Activated T-cell treated with anti-CD3 and anti-CD28 coated beads, Interleukin-2, amount 50 U/mL, for 24 hours (primary cell): ENCODE data around the gene IRF5.
A peak's percentile ranks its signal among the peaks of the same experiment; 100 is the strongest.
"Not testable (repeated sequence)": the region's sequence is repeated elsewhere in the genome, so short reads cannot be mapped to it uniquely, and the experiment has no call there.

Experiments
- DNase-seq: peaks from one replicate; pipeline ENCODE4 v3.0.0-alpha.2; 2020
- H3K27ac Mint-ChIP-seq: 2 replicates; pipeline ENCODE4 v1.8.0; 2020; ENCODE audit warnings: mild to moderate bottlenecking, mixed read lengths
- H3K27me3 Mint-ChIP-seq: 2 replicates; pipeline ENCODE4 v1.8.0; 2020; ENCODE audit warnings: mixed read lengths
- H3K36me3 Mint-ChIP-seq: 2 replicates; pipeline ENCODE4 v1.8.0; 2020; ENCODE audit warnings: low read depth, mixed read lengths
- H3K4me1 Mint-ChIP-seq: 2 replicates; pipeline ENCODE4 v1.8.0; 2020; ENCODE audit warnings: low read depth, mixed read lengths
- H3K4me3 Mint-ChIP-seq: 2 replicates; pipeline ENCODE4 v1.8.0; 2020; ENCODE audit warnings: mild to moderate bottlenecking, moderate library complexity, mixed read lengths
- H3K9me3 Mint-ChIP-seq: 2 replicates; pipeline ENCODE4 v1.8.0; 2020; ENCODE audit warnings: mixed read lengths

The IRF5 gene

GRCh38 chr7:128902761-128903585 lies 34.8 kb upstream of the IRF5 start:
- Mint-ChIP-seq H3K9me3 (peaks cover 3% of the 10 kb centered on the region), H3K4me1 (no peaks in the 10 kb centered on the region), H3K27me3 (peaks cover 22% of the 10 kb centered on the region), H3K36me3 (no peaks in the 10 kb centered on the region), H3K27ac (no peak overlapping the region), H3K4me3 (no peak overlapping the region)
- no peak for DNase-seq

- H3K36me3 Mint-ChIP-seq = no peaks in the 10 kb centered on the region
Measured at GRCh38 chr7:128903621-128904361, 33.9 kb upstream of the IRF5 start.

GRCh38 chr7:128904381-128905197 lies 33.1 kb upstream of the IRF5 start:
- peak; percentile 42 for DNase-seq
- no peak overlapping the region for H3K27ac Mint-ChIP-seq
- H3K36me3 Mint-ChIP-seq = no peaks in the 10 kb centered on the region
- H3K4me3 Mint-ChIP-seq = no peak overlapping the region
- H3K4me1 Mint-ChIP-seq = no peaks in the 10 kb centered on the region
- H3K27me3 Mint-ChIP-seq = peaks cover 36% of the 10 kb centered on the region
- no peaks in the 10 kb centered on the region for H3K9me3 Mint-ChIP-seq

More at GRCh38 chr7:128903621-128904361, 33.9 kb upstream of the IRF5 start:
- DNase-seq = no peak
- no peaks in the 10 kb centered on the region for H3K9me3 Mint-ChIP-seq
- no peaks in the 10 kb centered on the region for H3K4me1 Mint-ChIP-seq
- peaks cover 28% of the 10 kb centered on the region for H3K27me3 Mint-ChIP-seq
- H3K4me3 Mint-ChIP-seq = no peak overlapping the region
- H3K27ac Mint-ChIP-seq = no peak overlapping the region

GRCh38 chr7:128906001-128906765 lies 31.5 kb upstream of the IRF5 start:
- no peak overlapping the region for H3K27ac Mint-ChIP-seq
- no peaks in the 10 kb centered on the region for H3K36me3 Mint-ChIP-seq
- no peak for DNase-seq
- no peaks in the 10 kb centered on the region for H3K9me3 Mint-ChIP-seq
- H3K27me3 Mint-ChIP-seq = peaks cover 48% of the 10 kb centered on the region
- H3K4me1 Mint-ChIP-seq = no peaks in the 10 kb centered on the region
- H3K4me3 Mint-ChIP-seq = no peak overlapping the region

GRCh38 chr7:128906766-128907559 lies 30.8 kb upstream of the IRF5 start:
- Mint-ChIP-seq H3K4me1 (no peaks in the 10 kb centered on the region), H3K27me3 (peaks cover 56% of the 10 kb centered on the region), H3K4me3 (no peak overlapping the region), H3K27ac (no peak overlapping the region), H3K9me3 (no peaks in the 10 kb centered on the region), H3K36me3 (no peaks in the 10 kb centered on the region)
- DNase-seq = no peak

GRCh38 chr7:128908750-128909624 lies 28.7 kb upstream of the IRF5 start:
- Mint-ChIP-seq H3K4me3 (no peak overlapping the region), H3K36me3 (no peaks in the 10 kb centered on the region), H3K27me3 (peaks cover 61% of the 10 kb centered on the region), H3K9me3 (no peaks in the 10 kb centered on the region), H3K4me1 (no peaks in the 10 kb centered on the region), H3K27ac (no peak overlapping the region)
- DNase-seq = no peak

GRCh38 chr7:128909625-128910568 lies 27.8 kb upstream of the IRF5 start:
- Mint-ChIP-seq H3K36me3 (no peaks in the 10 kb centered on the region), H3K27me3 (peaks cover 66% of the 10 kb centered on the region), H3K9me3 (no peaks in the 10 kb centered on the region), H3K4me1 (no peaks in the 10 kb centered on the region), H3K4me3 (no peak overlapping the region), H3K27ac (no peak overlapping the region)
- DNase-seq = no peak

GRCh38 chr7:128910569-128910945 lies 27.2 kb upstream of the IRF5 start, which contains the start of gene KCP:
Gene KCP, minus strand, starts transcription at chr7:128910709. Its CDS starts 33 bp downstream, at chr7:128910676.
- Mint-ChIP-seq H3K36me3 (no peaks in the 10 kb centered on the region), H3K27me3 (peaks cover 68% of the 10 kb centered on the region), H3K9me3 (no peaks in the 10 kb centered on the region), H3K27ac (no peak within 1 kb of the TSS), H3K4me3 (no peak within 1 kb of the TSS), H3K4me1 (peaks cover 3% of the 10 kb centered on the region)
- DNase-seq = no peak

- Mint-ChIP-seq H3K36me3 (no peaks in the 10 kb centered on the region), H3K4me3 (no peak overlapping the region), H3K27ac (no peak overlapping the region), H3K4me1 (peaks cover 4% of the 10 kb centered on the region), H3K9me3 (no peaks in the 10 kb centered on the region), H3K27me3 (peaks cover 68% of the 10 kb centered on the region)
- no peak for DNase-seq
Measured at GRCh38 chr7:128911423-128912031, 26.2 kb upstream of the IRF5 start.

GRCh38 chr7:128912281-128912680 lies 25.4 kb upstream of the IRF5 start:
- peaks cover 75% of the 10 kb centered on the region for H3K27me3 Mint-ChIP-seq
- no peak overlapping the region for H3K27ac Mint-ChIP-seq
- no peak for DNase-seq
- peaks cover 4% of the 10 kb centered on the region for H3K4me1 Mint-ChIP-seq
- H3K9me3 Mint-ChIP-seq = no peaks in the 10 kb centered on the region
- no peaks in the 10 kb centered on the region for H3K36me3 Mint-ChIP-seq
- H3K4me3 Mint-ChIP-seq = no peak overlapping the region

- H3K27ac Mint-ChIP-seq, H3K36me3 Mint-ChIP-seq, H3K9me3 Mint-ChIP-seq, H3K4me3 Mint-ChIP-seq, DNase-seq, H3K4me1 Mint-ChIP-seq: not testable (repeated sequence)
- peaks cover 75% of the 10 kb centered on the region for H3K27me3 Mint-ChIP-seq
Measured at GRCh38 chr7:128912709-128913495, 24.8 kb upstream of the IRF5 start.
